ENCODE measurements around the gene TCN2. TPM values are rescaled to one million over a fixed set of nuclear protein-coding genes. Genes with fewer than 3 reads are reported as not detected.
"Not testable (repeated sequence)": the region's sequence is repeated elsewhere in the genome, so short reads cannot be mapped to it uniquely, and the experiment has no call there.

Gene TCN2
- total RNA-seq, 1 experiment from 2014 or later = 7.3 TPM

DNA sequence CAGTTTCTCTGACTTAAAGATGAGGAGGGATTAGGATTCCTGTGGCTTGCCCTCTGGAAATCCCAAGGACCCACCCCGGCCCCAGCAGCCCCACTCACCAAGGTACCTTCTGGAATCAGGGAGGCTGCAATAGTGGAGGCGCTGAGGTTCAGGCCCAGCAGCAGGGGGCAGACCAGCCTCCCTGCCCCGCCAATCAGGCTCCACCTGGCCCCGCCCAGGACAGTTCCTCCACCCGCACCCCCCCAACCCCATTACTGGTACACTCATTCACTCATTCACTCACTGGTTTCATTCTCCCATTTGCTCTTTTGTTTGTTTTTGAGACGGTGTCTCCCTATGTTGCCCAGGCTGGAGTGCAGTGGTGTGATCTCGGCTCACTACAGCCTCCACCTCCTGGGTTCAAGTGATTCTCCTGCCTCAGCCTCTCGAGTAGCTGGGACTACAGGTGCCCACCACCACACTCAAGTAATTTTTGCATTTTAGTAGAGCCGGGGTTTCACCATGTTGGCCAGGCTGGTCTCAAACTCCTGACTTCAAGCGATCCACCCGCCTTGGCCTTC lies 46.3 kb upstream of the TCN2 start:
- H3K4me3 ChIP-seq (ENCODE audit: low read depth, low read length, poor library complexity, severe bottlenecking); H3K27me3 ChIP-seq (replicated peaks; ENCODE audit: insufficient read depth, low read depth, low read length, poor library complexity); H3K27ac ChIP-seq (ENCODE audit: low read depth, low read length, poor library complexity, severe bottlenecking); intact Hi-C loops (cut with micrococcal nuclease; ENCODE audit: unreplicated experiment); H3K4me1 ChIP-seq (ENCODE audit: insufficient read depth, low read length, poor library complexity, severe bottlenecking); DNase-seq (ENCODE audit: low spot score); POLR2A ChIA-PET (ENCODE audit: low non-redundant PET); H3K9me3 ChIP-seq (ENCODE audit: low read depth, low read length, poor library complexity, severe bottlenecking); CTCF ChIA-PET; H3K36me3 ChIP-seq (ENCODE audit: insufficient read depth, low read length, poor library complexity, severe bottlenecking); BruUV-seq (replicated peaks): not testable (repeated sequence)
- TF ChIP-seq, protein P1, sequence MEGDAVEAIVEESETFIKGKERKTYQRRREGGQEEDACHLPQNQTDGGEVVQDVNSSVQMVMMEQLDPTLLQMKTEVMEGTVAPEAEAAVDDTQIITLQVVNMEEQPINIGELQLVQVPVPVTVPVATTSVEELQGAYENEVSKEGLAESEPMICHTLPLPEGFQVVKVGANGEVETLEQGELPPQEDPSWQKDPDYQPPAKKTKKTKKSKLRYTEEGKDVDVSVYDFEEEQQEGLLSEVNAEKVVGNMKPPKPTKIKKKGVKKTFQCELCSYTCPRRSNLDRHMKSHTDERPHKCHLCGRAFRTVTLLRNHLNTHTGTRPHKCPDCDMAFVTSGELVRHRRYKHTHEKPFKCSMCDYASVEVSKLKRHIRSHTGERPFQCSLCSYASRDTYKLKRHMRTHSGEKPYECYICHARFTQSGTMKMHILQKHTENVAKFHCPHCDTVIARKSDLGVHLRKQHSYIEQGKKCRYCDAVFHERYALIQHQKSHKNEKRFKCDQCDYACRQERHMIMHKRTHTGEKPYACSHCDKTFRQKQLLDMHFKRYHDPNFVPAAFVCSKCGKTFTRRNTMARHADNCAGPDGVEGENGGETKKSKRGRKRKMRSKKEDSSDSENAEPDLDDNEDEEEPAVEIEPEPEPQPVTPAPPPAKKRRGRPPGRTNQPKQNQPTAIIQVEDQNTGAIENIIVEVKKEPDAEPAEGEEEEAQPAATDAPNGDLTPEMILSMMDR (conservative IDR thresholded peaks at IDR 0.05; ENCODE audit: low read depth, low read length) = 0 out of 2 replicates have a peak, but pooled peaks have one; percentile 22

DNA sequence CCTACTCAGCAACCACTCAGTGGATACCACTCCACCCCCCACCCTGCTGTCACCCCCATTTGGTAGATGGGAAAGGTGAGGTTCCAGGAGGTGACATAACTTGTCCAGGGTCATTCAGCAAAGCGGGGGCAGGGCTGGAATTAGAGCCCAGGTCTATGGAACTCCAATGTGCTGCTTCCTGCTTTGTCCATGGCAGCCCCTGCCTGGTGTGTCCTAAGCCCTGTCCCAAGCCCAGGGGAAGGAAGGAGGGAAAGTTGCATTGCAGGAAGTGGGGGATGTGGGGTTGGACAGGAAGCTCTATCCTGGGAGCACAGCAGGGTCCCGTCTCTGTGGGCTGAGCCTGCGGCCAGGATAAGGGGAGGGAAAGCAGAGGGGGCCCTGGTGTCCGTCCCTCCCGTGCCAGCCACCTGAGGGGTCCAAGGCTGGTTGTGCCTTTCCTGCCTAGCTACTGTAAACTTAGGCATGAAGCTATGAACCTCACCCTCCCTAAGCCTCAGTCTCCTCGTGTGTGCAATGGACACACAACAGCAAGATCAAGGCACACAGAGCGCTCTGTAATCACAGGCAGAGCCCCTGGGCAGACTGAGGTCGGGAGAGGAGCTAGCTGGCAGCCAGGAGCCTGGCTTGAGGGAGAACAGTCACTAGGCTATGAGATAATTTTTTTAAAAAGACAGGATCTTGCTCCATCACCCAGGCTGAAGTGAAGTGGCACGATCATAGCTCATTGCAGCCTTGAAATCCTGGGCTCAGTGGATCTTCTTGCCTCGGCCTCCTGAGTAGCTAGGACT lies 45.4 kb upstream of the TCN2 start:
- TF ChIP-seq EZH2 (IDR thresholded peaks at IDR 0.05; ENCODE audit: borderline replicate concordance, low read depth, low read length, poor library complexity, severe bottlenecking) = no peak
- TF ChIP-seq, protein P1 (conservative IDR thresholded peaks at IDR 0.05; ENCODE audit: low read depth, low read length) = no peak
- no peaks in the 10 kb centered on the region for H3K9me3 ChIP-seq (ENCODE audit: low read depth, low read length, poor library complexity, severe bottlenecking)
- H3K36me3 ChIP-seq (ENCODE audit: insufficient read depth, low read length, poor library complexity, severe bottlenecking) = no peaks in the 10 kb centered on the region
- H3K4me1 ChIP-seq (ENCODE audit: insufficient read depth, low read length, poor library complexity, severe bottlenecking) = no peaks in the 10 kb centered on the region
- ChIA-PET POLR2A (ENCODE audit: low non-redundant PET) (no interaction called here), CTCF (no interaction called here)
- H3K27ac ChIP-seq (ENCODE audit: low read depth, low read length, poor library complexity, severe bottlenecking) = no peak overlapping the region
- no peaks in the 10 kb centered on the region for H3K27me3 ChIP-seq (replicated peaks; ENCODE audit: insufficient read depth, low read depth, low read length, poor library complexity)
- intact Hi-C loops (cut with micrococcal nuclease; ENCODE audit: unreplicated experiment) = no loop called here
- no peak overlapping the region for H3K4me3 ChIP-seq (ENCODE audit: low read depth, low read length, poor library complexity, severe bottlenecking)
- peak; percentile 32 for DNase-seq (ENCODE audit: low spot score)
- no TSS peak for BruUV-seq (replicated peaks)

DNA sequence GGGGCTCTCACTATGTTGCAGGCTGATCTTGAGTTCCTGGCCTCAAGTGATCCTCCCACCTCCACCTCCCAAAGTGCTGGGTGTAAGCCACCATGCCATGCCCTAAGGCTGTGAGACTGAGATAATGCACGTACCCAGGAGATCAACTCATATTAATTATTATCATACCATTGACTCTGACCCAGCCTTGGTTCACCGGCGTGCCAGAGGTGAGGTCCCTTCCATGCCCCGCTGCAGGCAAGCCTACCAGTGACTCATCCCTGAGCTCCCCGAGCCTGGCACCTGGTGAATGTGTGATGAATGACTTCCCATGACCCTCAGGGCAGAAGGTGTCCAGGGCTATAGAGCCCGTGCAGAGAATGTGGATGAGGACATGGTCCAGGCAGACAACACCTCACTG lies 44.6 kb upstream of the TCN2 start:
- ChIA-PET CTCF (no interaction called here), POLR2A (ENCODE audit: low non-redundant PET) (no interaction called here)
- H3K27me3 ChIP-seq (replicated peaks; ENCODE audit: insufficient read depth, low read depth, low read length, poor library complexity) = no peaks in the 10 kb centered on the region
- no peaks in the 10 kb centered on the region for H3K9me3 ChIP-seq (ENCODE audit: low read depth, low read length, poor library complexity, severe bottlenecking)
- no peak overlapping the region for H3K4me3 ChIP-seq (ENCODE audit: low read depth, low read length, poor library complexity, severe bottlenecking)
- DNase-seq (ENCODE audit: low spot score) = no peak
- H3K36me3 ChIP-seq (ENCODE audit: insufficient read depth, low read length, poor library complexity, severe bottlenecking) = no peaks in the 10 kb centered on the region
- intact Hi-C loops (cut with micrococcal nuclease; ENCODE audit: unreplicated experiment) = no loop called here
- TF ChIP-seq, protein P1 (conservative IDR thresholded peaks at IDR 0.05; ENCODE audit: low read depth, low read length) = no peak
- no peak for TF ChIP-seq EZH2 (IDR thresholded peaks at IDR 0.05; ENCODE audit: borderline replicate concordance, low read depth, low read length, poor library complexity, severe bottlenecking)
- H3K27ac ChIP-seq (ENCODE audit: low read depth, low read length, poor library complexity, severe bottlenecking) = no peak overlapping the region
- no TSS peak for BruUV-seq (replicated peaks)
- H3K4me1 ChIP-seq (ENCODE audit: insufficient read depth, low read length, poor library complexity, severe bottlenecking) = no peaks in the 10 kb centered on the region

Measured in A673 (cell line).